ENCODE data around the gene C19orf67.

Gene C19orf67

GRCh38 chr19:14107581-14108461, 22.2 kb upstream of the C19orf67 start:
- DNase-seq = no peak

GRCh38 chr19:14106840-14107239, 21.3 kb upstream of the C19orf67 start:
- DNase-seq = no peak

GRCh38 chr19:14105680-14106079, 20.1 kb upstream of the C19orf67 start:
- DNase-seq = no peak

GRCh38 chr19:14103310-14103709, 17.7 kb upstream of the C19orf67 start:
- DNase-seq = no peak

- no peak for DNase-seq
Observed at GRCh38 chr19:14102756-14103155, 17.2 kb upstream of the C19orf67 start.

GRCh38 chr19:14102102-14102696, 16.6 kb upstream of the C19orf67 start:
- DNase-seq = no peak

GRCh38 chr19:14101003-14101545, 15.5 kb upstream of the C19orf67 start:
- no peak for DNase-seq

- no peak for DNase-seq
Observed at GRCh38 chr19:14097532-14098151, 12.1 kb upstream of the C19orf67 start.

- no peak for DNase-seq
Observed at GRCh38 chr19:14096272-14096992, 10.8 kb upstream of the C19orf67 start.

- DNase-seq = no peak
Observed at GRCh38 chr19:14094854-14095253, 9.3 kb upstream of the C19orf67 start.

- DNase-seq = no peak
Observed at GRCh38 chr19:14093117-14093823, 7.7 kb upstream of the C19orf67 start.

- DNase-seq = no peak
Observed at GRCh38 chr19:14091813-14092462, 6.4 kb upstream of the C19orf67 start.

- DNase-seq = no peak
Observed at GRCh38 chr19:14091081-14091812, 5.7 kb upstream of the C19orf67 start.

- peak; percentile 35 for DNase-seq
Observed at GRCh38 chr19:14090509-14091080, 5.0 kb upstream of the C19orf67 start, which contains the start of gene SAMD1. Gene SAMD1, minus strand, starts transcription at chr19:14090751.

GRCh38 chr19:14089662-14090508, 4.3 kb upstream of the C19orf67 start:
- no peak for DNase-seq

GRCh38 chr19:14089412-14089661, 3.8 kb upstream of the C19orf67 start:
- DNase-seq = no peak

GRCh38 chr19:14088634-14089411, 3.2 kb upstream of the C19orf67 start:
- DNase-seq = no peak

- no peak for DNase-seq
Observed at GRCh38 chr19:14086098-14086497, 515 bp upstream of the C19orf67 start.

- DNase-seq = no peak
Observed at GRCh38 chr19:14082675-14082960, 3.0 kb downstream of the C19orf67 start.

Data from NCI-H748 treated with DMSO at 0.1 percent for 48 hours (cell line).